ENCODE data around the gene CXCR6. TPM values are rescaled to one million over a fixed set of nuclear protein-coding genes. Genes with fewer than 3 reads are reported as not detected.

The CXCR6 gene
- total RNA-seq, 1 experiment from 2014 or later, result not detected

DNA sequence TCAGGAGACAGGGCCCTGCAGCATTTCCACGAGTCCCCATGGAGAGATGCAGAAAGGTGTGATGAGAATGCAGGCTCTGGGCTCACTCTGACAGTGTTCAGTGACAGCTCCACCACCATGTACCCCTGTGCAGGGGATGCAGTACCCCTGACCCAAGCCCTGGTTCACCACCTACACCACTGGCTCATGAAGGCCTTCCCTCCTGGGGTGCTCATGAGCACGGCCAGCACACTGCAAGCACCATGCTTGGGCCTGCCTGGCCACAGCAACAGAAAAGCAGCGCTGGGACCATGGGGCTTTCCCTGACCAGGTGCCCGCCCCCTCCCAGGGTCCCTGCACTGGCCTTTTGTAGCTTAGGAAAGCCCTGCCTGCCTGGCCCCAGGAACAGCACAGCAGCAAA, 6.2 kb downstream of the CXCR6 start:
- H3K79me1 ChIP-seq (ENCODE audit: insufficient read depth, low read depth, low read length, poor library complexity, severe bottlenecking), result no peaks in the 10 kb centered on the region
- H3K79me2 ChIP-seq (ENCODE audit: insufficient read depth, low read length), result no peaks in the 10 kb centered on the region
- H4K20me1 ChIP-seq (ENCODE audit: control insufficient read depth, insufficient read depth, insufficient read length), result no peaks in the 10 kb centered on the region
- no peaks in the 10 kb centered on the region for H3K4me1 Mint-ChIP-seq
- no peak overlapping the region for H3K23ac ChIP-seq (ENCODE audit: insufficient read length, low read depth, low read length)
- no peak overlapping the region; the same call in 1 of the 2 replicates for H3K14ac ChIP-seq (ENCODE audit: insufficient read depth, low read length)
- no peak overlapping the region for H2AFZ ChIP-seq (ENCODE audit: low read length)
- DNase-seq, result no peak
- no CpG with 5 or more reads among the region's 4 CpGs for WGBS (ENCODE audit: extremely low coverage, insufficient read length, low lambda C conversion rate)
- H2BK20ac ChIP-seq (ENCODE audit: low read depth, low read length, poor library complexity, severe bottlenecking), result no peak overlapping the region
- no peaks in the 10 kb centered on the region for H3K4me1 ChIP-seq (ENCODE audit: insufficient read depth, low read length)
- no peak overlapping the region for H2AK5ac ChIP-seq (ENCODE audit: insufficient read length, low read length)
- peaks cover 21 to 69% (median 67%) of the 10 kb centered on the region in 3 experiments; a peak in 6 of 7 replicates for H3K36me3 Mint-ChIP-seq (ENCODE audit: insufficient read depth in 1 of 3, low read depth in 3 of 3)
- H3K4me2 ChIP-seq (ENCODE audit: insufficient read depth, insufficient read length, low read length), result no peak overlapping the region
- H3K23me2 ChIP-seq (ENCODE audit: insufficient read length, low read depth, low read length, poor library complexity, severe bottlenecking), result no peaks in the 10 kb centered on the region
- H3T11ph ChIP-seq (ENCODE audit: low read length), result no peak overlapping the region
- no peak overlapping the region for H2BK12ac ChIP-seq (ENCODE audit: insufficient read length, low read depth, low read length)
- no peak overlapping the region for H3K27ac ChIP-seq (ENCODE audit: insufficient read length, low read depth, low read length)
- no peak overlapping the region for H3K4me3 Mint-ChIP-seq
- H4K5ac ChIP-seq (ENCODE audit: insufficient read length, low read depth, low read length), result no peak overlapping the region
- H3K27ac Mint-ChIP-seq, result no peak overlapping the region
- H4K8ac ChIP-seq (replicated peaks; ENCODE audit: insufficient read length, low read depth, low read length), result no peak overlapping the region
- H2BK15ac ChIP-seq (ENCODE audit: low read depth, low read length), result no peak overlapping the region
- no peak overlapping the region for H2BK5ac ChIP-seq (ENCODE audit: insufficient read length, low read length)
- H3K9me3 ChIP-seq (ENCODE audit: control insufficient read depth, low read depth, low read length), result no peaks in the 10 kb centered on the region
- H3K27me3 ChIP-seq (ENCODE audit: insufficient read depth, low read length), result no peaks in the 10 kb centered on the region
- no peak overlapping the region for H3K18ac ChIP-seq (ENCODE audit: insufficient read length, low read depth, low read length)
- no peak overlapping the region for H2BK120ac ChIP-seq (ENCODE audit: low read depth, low read length, poor library complexity, severe bottlenecking)
- no peak overlapping the region for H3K56ac ChIP-seq (ENCODE audit: insufficient read length, low read depth, low read length)
- H3K4ac ChIP-seq (ENCODE audit: low read depth, low read length), result no peak overlapping the region
- TF ChIP-seq, protein P1, sequence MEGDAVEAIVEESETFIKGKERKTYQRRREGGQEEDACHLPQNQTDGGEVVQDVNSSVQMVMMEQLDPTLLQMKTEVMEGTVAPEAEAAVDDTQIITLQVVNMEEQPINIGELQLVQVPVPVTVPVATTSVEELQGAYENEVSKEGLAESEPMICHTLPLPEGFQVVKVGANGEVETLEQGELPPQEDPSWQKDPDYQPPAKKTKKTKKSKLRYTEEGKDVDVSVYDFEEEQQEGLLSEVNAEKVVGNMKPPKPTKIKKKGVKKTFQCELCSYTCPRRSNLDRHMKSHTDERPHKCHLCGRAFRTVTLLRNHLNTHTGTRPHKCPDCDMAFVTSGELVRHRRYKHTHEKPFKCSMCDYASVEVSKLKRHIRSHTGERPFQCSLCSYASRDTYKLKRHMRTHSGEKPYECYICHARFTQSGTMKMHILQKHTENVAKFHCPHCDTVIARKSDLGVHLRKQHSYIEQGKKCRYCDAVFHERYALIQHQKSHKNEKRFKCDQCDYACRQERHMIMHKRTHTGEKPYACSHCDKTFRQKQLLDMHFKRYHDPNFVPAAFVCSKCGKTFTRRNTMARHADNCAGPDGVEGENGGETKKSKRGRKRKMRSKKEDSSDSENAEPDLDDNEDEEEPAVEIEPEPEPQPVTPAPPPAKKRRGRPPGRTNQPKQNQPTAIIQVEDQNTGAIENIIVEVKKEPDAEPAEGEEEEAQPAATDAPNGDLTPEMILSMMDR (conservative IDR thresholded peaks at IDR 0.05), result no peak
- H3K9me3 Mint-ChIP-seq, result no peaks in the 10 kb centered on the region
- H4K91ac ChIP-seq (ENCODE audit: insufficient read length, low read depth, low read length), result no peak overlapping the region
- H3K27me3 Mint-ChIP-seq (ENCODE audit: low read depth), result no peaks in the 10 kb centered on the region
- H3K9ac ChIP-seq (ENCODE audit: extremely low read depth, insufficient read length, low read length), result no peak overlapping the region

All from H9 (cell line).